Measurements from ENCODE around the gene SLC4A1AP.

DNA sequence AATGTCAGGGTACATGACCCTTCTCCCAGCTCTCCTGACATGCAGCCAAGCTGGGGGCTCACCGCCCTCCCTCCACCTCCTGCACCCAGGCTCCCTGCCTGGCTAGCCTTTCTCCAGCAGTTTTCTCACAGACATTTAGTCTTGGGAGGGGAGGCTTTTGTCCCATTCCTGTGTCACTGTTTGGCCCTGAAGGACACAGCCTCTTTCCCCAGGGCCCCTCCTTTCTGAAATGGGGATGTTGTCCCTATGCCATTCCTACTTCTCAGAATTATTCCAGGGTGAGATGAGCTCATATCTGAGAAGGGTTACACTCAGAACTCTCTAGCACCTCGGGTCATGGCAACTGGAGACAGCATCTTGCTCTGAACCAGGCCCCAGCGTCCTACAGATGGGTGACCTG, 60.5 kb downstream of the SLC4A1AP start:
- TF ChIP-seq, protein P1, sequence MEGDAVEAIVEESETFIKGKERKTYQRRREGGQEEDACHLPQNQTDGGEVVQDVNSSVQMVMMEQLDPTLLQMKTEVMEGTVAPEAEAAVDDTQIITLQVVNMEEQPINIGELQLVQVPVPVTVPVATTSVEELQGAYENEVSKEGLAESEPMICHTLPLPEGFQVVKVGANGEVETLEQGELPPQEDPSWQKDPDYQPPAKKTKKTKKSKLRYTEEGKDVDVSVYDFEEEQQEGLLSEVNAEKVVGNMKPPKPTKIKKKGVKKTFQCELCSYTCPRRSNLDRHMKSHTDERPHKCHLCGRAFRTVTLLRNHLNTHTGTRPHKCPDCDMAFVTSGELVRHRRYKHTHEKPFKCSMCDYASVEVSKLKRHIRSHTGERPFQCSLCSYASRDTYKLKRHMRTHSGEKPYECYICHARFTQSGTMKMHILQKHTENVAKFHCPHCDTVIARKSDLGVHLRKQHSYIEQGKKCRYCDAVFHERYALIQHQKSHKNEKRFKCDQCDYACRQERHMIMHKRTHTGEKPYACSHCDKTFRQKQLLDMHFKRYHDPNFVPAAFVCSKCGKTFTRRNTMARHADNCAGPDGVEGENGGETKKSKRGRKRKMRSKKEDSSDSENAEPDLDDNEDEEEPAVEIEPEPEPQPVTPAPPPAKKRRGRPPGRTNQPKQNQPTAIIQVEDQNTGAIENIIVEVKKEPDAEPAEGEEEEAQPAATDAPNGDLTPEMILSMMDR (IDR thresholded peaks at IDR 0.05): no peak
- no peak for TF ChIP-seq POLR2A (IDR thresholded peaks at IDR 0.05)

Measured in esophagus squamous epithelium (tissue), 4 donors.